ENCODE data around the gene C10orf62.

Gene C10orf62

GRCh38 chr10:97618733-97619132 is 29.2 kb downstream of the C10orf62 start:
- TF ChIP-seq, protein P1, sequence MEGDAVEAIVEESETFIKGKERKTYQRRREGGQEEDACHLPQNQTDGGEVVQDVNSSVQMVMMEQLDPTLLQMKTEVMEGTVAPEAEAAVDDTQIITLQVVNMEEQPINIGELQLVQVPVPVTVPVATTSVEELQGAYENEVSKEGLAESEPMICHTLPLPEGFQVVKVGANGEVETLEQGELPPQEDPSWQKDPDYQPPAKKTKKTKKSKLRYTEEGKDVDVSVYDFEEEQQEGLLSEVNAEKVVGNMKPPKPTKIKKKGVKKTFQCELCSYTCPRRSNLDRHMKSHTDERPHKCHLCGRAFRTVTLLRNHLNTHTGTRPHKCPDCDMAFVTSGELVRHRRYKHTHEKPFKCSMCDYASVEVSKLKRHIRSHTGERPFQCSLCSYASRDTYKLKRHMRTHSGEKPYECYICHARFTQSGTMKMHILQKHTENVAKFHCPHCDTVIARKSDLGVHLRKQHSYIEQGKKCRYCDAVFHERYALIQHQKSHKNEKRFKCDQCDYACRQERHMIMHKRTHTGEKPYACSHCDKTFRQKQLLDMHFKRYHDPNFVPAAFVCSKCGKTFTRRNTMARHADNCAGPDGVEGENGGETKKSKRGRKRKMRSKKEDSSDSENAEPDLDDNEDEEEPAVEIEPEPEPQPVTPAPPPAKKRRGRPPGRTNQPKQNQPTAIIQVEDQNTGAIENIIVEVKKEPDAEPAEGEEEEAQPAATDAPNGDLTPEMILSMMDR (IDR thresholded peaks at IDR 0.05; ENCODE audit: low read depth, low read length, missing control alignments): no peak
- no peak overlapping the region for H3K4me3 ChIP-seq (replicated peaks; ENCODE audit: low read depth, low read length)

DNA sequence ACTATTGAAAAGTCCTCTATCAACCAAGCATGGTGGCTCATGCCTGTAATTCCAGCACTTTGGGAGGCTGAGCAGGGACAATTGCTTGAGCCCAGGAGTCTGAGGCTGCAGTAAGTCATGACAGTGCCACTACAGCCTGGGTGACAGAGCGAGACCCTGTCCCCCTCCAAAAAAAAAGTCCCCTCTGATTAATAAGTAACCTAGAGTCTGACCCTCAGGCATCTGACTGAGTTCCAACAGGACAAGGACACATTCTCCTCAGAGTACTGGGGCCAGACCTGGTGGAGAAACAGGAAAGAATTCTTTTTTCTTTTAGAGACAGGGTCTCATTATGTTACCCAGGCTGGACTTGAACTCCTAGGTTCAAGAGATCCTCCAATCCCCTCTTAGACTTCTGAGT is 33.8 kb downstream of the C10orf62 start:
- DNase-seq (ENCODE audit: extremely low read depth, low read depth): no peak
- no peak overlapping the region for H3K4me3 ChIP-seq (replicated peaks; ENCODE audit: low read depth, low read length)
- TF ChIP-seq, protein P1 (IDR thresholded peaks at IDR 0.05; ENCODE audit: low read depth, low read length, missing control alignments): no peak

More at GRCh38 chr10:97618733-97619132, 29.2 kb downstream of the C10orf62 start:
- DNase-seq (ENCODE audit: extremely low read depth, low read depth): no peak

GRCh38 chr10:97627731-97628130 is 38.2 kb downstream of the C10orf62 start:
- H3K4me3 ChIP-seq (replicated peaks; ENCODE audit: low read depth, low read length): no peak overlapping the region

DNA sequence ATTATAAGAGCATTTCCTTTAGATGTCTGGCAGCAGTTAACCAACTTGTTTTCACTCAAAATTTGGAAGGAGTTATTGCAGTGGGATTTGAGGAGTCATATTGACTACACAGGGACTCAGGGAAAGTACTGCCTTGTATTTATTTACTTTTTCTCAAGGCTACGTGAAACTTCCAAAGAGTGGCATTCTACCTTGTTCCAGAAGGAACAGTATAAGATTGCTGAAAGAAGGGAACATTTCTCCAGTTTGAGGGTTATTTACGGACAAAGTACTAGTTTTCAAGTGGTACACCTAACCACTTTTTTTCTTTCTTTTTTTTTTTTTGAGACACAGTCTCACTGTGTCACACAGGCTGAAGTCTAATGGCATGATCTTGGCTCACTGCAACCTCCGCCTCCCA is 38.7 kb downstream of the C10orf62 start:
- no peak for DNase-seq (ENCODE audit: extremely low read depth, low read depth)
- no peak overlapping the region for H3K4me3 ChIP-seq (replicated peaks; ENCODE audit: low read depth, low read length)
- TF ChIP-seq, protein P1 (IDR thresholded peaks at IDR 0.05; ENCODE audit: low read depth, low read length, missing control alignments): no peak

More at GRCh38 chr10:97627731-97628130, 38.2 kb downstream of the C10orf62 start:
- TF ChIP-seq, protein P1 (IDR thresholded peaks at IDR 0.05; ENCODE audit: low read depth, low read length, missing control alignments): no peak
- DNase-seq (ENCODE audit: extremely low read depth, low read depth): no peak

DNA sequence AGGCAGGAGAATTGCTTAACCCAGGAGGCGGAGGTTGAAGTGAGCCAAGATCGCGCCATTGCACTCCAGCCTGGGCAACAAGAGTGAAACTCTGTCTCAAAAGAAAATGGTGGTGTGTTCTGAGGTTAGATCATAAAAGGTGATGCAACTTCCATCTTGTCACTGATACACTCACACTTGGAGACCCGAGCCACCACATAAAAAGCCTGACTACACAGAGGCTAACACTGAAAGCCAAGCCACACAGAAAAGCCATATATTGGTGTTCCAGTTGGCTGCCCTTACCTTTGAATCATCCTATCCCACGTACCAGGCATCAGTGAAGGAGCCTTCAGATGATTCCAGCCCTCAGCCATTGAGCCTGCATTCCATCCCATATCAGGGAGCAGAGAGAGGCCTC is 39.8 kb downstream of the C10orf62 start:
- no peak for DNase-seq (ENCODE audit: extremely low read depth, low read depth)
- H3K4me3 ChIP-seq (replicated peaks; ENCODE audit: low read depth, low read length): no peak overlapping the region

GRCh38 chr10:97631098-97631497 is 41.6 kb downstream of the C10orf62 start:
- no peak overlapping the region for H3K4me3 ChIP-seq (replicated peaks; ENCODE audit: low read depth, low read length)
- DNase-seq (ENCODE audit: extremely low read depth, low read depth): no peak
- TF ChIP-seq, protein P1 (IDR thresholded peaks at IDR 0.05; ENCODE audit: low read depth, low read length, missing control alignments): no peak

More for the DNA sequence above, 39.8 kb downstream of the C10orf62 start:
- TF ChIP-seq, protein P1 (IDR thresholded peaks at IDR 0.05; ENCODE audit: low read depth, low read length, missing control alignments): no peak

All from HFF-Myc (cell line).